Esophagus muscularis mucosa (tissue), 4 donors: Measurements from ENCODE around the gene TMEM186. TPM values are rescaled to one million over a fixed set of nuclear protein-coding genes. Genes with fewer than 3 reads are reported as not detected.

Source experiments
- DNase-seq: peaks from one replicate; pipeline ENCODE4 v3.0.0-alpha.2; 2017; ENCODE audit errors: extremely low spot score
- H3K27ac ChIP-seq, 4 donors: fragments of 200-600 bp; sonication (generic); replicated peaks in 1 of 4; 1 replicate in 3 of 4; 2 replicates in 1 of 4; pipeline ENCODE4 v1.5.1; 2016 to 2019; ENCODE audit warnings: mild to moderate bottlenecking in 1 of 4
- H3K27me3 ChIP-seq, 4 donors: fragments of 200-600 bp; sonication (generic); one replicate each; pipeline versions ENCODE4 v1.5.1 to v1.6.0; 2016 to 2019
- H3K36me3 ChIP-seq, 4 donors: fragments of 200-600 bp; sonication (generic); one replicate each; pipeline ENCODE4 v1.5.1; 2016 to 2019
- H3K4me1 ChIP-seq, 4 donors: fragments of 200-600 bp; sonication (generic); one replicate each; pipeline ENCODE4 v1.5.1; 2016 to 2019
- H3K4me3 ChIP-seq, 4 donors: fragments of 200-600 bp; sonication (generic); 1 replicate in 2 of 4; 2 replicates in 2 of 4; pipeline ENCODE4 v1.5.1; 2016 to 2019; ENCODE audit warnings: mild to moderate bottlenecking in 4 of 4, moderate library complexity in 1 of 4
- H3K9me3 ChIP-seq, 4 donors: fragments of 200-600 bp; sonication (generic); 1 replicate in 3 of 4; 2 replicates in 1 of 4; pipeline ENCODE4 v1.5.1; 2016 to 2019
- EP300 ChIP-seq: sonication (generic); formaldehyde crosslinking; IDR thresholded peaks from one replicate; pipeline ENCODE4 v1.6.1; 2017; ENCODE audit warnings: antibody characterized with exemption
- POLR2A ChIP-seq: fragments of 450-650 bp; IDR thresholded peaks from one replicate; pipeline ENCODE4 v1.6.1; 2017; ENCODE audit warnings: antibody characterized with exemption, moderate library complexity, mild to moderate bottlenecking, low read depth
- POLR2AphosphoS5 ChIP-seq, 2 donors: sonication (generic); formaldehyde crosslinking; IDR thresholded peaks; one replicate each; pipeline ENCODE4 v1.6.1; 2017; ENCODE audit warnings: antibody characterized with exemption in 2 of 2
- WGBS: methylation state at CpG from one replicate; pipeline ENCODE4 v1.1.5; 2018; 5-methylcytosine and 5-hydroxymethylcytosine counted together
- intact Hi-C: fragments of 100-400 bp; cut with DNase I; formaldehyde crosslinking; loops from one replicate; pipeline ENCODE4 v1.15.1; 2023
- total RNA-seq, 4 donors: library from RNA; depleted of rRNA; stranded (reverse); fragments of >200 nt; gene quantifications; one replicate each; pipeline versions ENCODE4 v1.1.0 to v1.2.1, GENCODE V29; 2016
- TF ChIP-seq, protein P1 (sequence below), 3 experiments: fragments of 200-600 bp in 2 of 3; fragments of 450-650 bp in 1 of 3; sonication (generic) in 2 of 3; IDR thresholded peaks; one replicate each; pipeline ENCODE4 v1.5.1; 2017 to 2019; ENCODE audit warnings: antibody characterized with exemption in 3 of 3, mild to moderate bottlenecking in 2 of 3, moderate library complexity in 1 of 3

Gene TMEM186
- total RNA-seq, 4 donors from 2014 or later: 7.9 to 12.2 (median 9.6) TPM

- Histone ChIP-seq H3K27ac (no peak overlapping the region), H3K9me3 (no peaks in the 10 kb centered on the region), H3K27me3 (no peaks in the 10 kb centered on the region), H3K4me3 (no peak overlapping the region), H3K36me3 (peaks cover 30 to 65% (median 55%) of the 10 kb centered on the region in 4 donors), H3K4me1 (peaks cover 18 to 34% (median 28%) of the 10 kb centered on the region in 4 donors)
- TF ChIP-seq POLR2A (no peak), EP300 (no peak), POLR2AphosphoS5 (IDR thresholded peaks at IDR 0.05) (no peak)
- TF ChIP-seq, protein P1, sequence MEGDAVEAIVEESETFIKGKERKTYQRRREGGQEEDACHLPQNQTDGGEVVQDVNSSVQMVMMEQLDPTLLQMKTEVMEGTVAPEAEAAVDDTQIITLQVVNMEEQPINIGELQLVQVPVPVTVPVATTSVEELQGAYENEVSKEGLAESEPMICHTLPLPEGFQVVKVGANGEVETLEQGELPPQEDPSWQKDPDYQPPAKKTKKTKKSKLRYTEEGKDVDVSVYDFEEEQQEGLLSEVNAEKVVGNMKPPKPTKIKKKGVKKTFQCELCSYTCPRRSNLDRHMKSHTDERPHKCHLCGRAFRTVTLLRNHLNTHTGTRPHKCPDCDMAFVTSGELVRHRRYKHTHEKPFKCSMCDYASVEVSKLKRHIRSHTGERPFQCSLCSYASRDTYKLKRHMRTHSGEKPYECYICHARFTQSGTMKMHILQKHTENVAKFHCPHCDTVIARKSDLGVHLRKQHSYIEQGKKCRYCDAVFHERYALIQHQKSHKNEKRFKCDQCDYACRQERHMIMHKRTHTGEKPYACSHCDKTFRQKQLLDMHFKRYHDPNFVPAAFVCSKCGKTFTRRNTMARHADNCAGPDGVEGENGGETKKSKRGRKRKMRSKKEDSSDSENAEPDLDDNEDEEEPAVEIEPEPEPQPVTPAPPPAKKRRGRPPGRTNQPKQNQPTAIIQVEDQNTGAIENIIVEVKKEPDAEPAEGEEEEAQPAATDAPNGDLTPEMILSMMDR (IDR thresholded peaks at IDR 0.05): no peak
- WGBS: 92% methylated on average over 4 of the region's 4 CpGs
- intact Hi-C loops: no loop called here
- DNase-seq: no peak
Observed at GRCh38 chr16:8801701-8802100, 4.3 kb upstream of the TMEM186 start.

DNA sequence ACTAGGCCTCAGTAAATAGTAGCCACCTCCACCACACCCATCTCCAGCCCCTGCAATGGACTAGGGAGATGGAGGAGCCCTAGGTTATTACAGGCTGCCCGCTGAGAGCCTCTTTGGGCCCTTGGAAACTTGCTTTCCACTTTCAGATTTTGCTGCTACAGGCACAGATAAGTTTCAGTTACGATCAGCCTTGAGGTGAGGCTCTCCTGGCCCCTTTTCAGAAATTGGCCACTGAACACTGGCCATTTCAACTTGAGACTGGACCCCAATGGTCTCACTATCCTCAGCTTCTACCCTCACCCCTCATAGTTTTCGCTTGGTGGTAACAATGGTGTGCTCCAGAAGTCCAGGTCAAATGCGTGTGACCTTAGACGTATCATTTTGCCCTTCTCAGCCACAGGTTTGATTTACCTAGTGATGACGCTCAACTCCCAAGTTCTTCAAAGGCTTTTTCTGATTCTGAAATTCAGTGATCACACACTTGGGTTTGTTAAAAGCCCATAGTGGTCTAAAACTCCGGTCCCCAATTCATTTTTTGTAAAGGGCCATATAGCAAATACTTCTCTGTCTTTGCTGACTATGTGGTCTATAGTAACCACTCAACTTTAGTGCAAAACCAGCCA lies 1.2 kb upstream of the TMEM186 start:
- Histone ChIP-seq H3K9me3 (no peaks in the 10 kb centered on the region), H3K27ac (peak overlapping the region in 3 of 4 donors; percentile 81 to 88 (median 83)), H3K4me3 (peak overlapping the region; percentile 72 to 98 (median 96)), H3K27me3 (no peaks in the 10 kb centered on the region), H3K36me3 (peaks cover 16 to 41% (median 27%) of the 10 kb centered on the region in 4 donors), H3K4me1 (peaks cover 25 to 47% (median 43%) of the 10 kb centered on the region in 4 donors)
- TF ChIP-seq POLR2A (no peak), EP300 (no peak), POLR2AphosphoS5 (IDR thresholded peaks at IDR 0.05) (no peak)
- TF ChIP-seq, protein P1 (IDR thresholded peaks at IDR 0.05): no peak
- no peak for DNase-seq
- intact Hi-C loops: loop anchor here (5.0 to 10.0 kb wide), 3 partner anchors 69 to 166 kb away; partner anchors contain the start of genes ABAT, CARHSP1 and USP7
- WGBS: 61% methylated on average over 7 of the region's 7 CpGs

DNA sequence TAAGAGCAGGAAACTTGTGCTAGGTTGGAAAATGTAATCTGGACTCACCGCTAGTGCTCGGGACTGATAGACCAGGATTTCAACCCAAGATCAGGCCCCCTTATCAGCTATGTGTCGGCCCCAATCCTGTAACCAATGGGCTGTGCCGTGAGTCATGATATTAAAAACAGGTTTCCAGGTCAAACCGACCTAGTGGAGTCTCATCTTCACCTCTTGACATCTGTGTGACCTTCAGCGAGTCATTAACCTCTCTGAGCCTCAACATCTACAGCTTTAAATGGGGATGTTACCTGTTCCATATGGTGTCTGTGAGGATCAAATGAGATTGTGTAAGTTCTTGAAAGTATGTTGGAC lies 712 bp upstream of the TMEM186 start:
- peaks cover 25 to 47% (median 43%) of the 10 kb centered on the region in 4 donors for H3K4me1 ChIP-seq
- TF ChIP-seq POLR2AphosphoS5 (IDR thresholded peaks at IDR 0.05): no peak
- no peak for TF ChIP-seq EP300
- TF ChIP-seq, protein P1 (IDR thresholded peaks at IDR 0.05): no peak
- TF ChIP-seq POLR2A: no peak
- H3K4me3 ChIP-seq: peak overlapping the region; percentile 72 to 98 (median 96)
- H3K9me3 ChIP-seq: no peaks in the 10 kb centered on the region
- peak overlapping the region; percentile 79 to 88 (median 82) for H3K27ac ChIP-seq
- intact Hi-C loops: loop anchor here (5.0 to 10.0 kb wide), 3 partner anchors 69 to 167 kb away; partner anchors contain the start of genes ABAT, CARHSP1 and USP7
- no peak for DNase-seq
- H3K36me3 ChIP-seq: peaks cover 11 to 36% (median 22%) of the 10 kb centered on the region in 4 donors
- 2% methylated on average over 5 of the region's 6 CpGs for WGBS
- no peaks in the 10 kb centered on the region for H3K27me3 ChIP-seq

- peak overlapping the region; percentile 72 to 98 (median 96) for H3K4me3 ChIP-seq
- WGBS: 37% methylated on average over 14 of the region's 14 CpGs
- DNase-seq: no peak
- peaks cover 0 to 26% (median 8%) of the 10 kb centered on the region in 4 donors for H3K36me3 ChIP-seq
- no peaks in the 10 kb centered on the region for H3K9me3 ChIP-seq
- H3K27ac ChIP-seq: peak overlapping the region; percentile 79 to 88 (median 82)
- H3K27me3 ChIP-seq: no peaks in the 10 kb centered on the region
- intact Hi-C loops: loop anchor here (5.0 to 10.0 kb wide), 3 partner anchors 71 to 168 kb away; partner anchors contain the start of genes ABAT, CARHSP1 and USP7
- peaks cover 25 to 47% (median 43%) of the 10 kb centered on the region in 4 donors for H3K4me1 ChIP-seq
- no peak for TF ChIP-seq EP300
- TF ChIP-seq POLR2A: no peak
- TF ChIP-seq, protein P1 (IDR thresholded peaks at IDR 0.05): no peak
- TF ChIP-seq POLR2AphosphoS5 (IDR thresholded peaks at IDR 0.05): no peak
Observed at GRCh38 chr16:8796469-8797363, 723 bp downstream of the TMEM186 start.
